ENCODE results near the gene MMS19.
A peak's percentile ranks its signal among the peaks of the same experiment; 100 is the strongest.

MMS19 gene

GRCh38 chr10:97525086-97525485, 26.9 kb upstream of the MMS19 start:
- no peak for DNase-seq

GRCh38 chr10:97522937-97523336, 24.7 kb upstream of the MMS19 start:
- DNase-seq, result no peak

DNA sequence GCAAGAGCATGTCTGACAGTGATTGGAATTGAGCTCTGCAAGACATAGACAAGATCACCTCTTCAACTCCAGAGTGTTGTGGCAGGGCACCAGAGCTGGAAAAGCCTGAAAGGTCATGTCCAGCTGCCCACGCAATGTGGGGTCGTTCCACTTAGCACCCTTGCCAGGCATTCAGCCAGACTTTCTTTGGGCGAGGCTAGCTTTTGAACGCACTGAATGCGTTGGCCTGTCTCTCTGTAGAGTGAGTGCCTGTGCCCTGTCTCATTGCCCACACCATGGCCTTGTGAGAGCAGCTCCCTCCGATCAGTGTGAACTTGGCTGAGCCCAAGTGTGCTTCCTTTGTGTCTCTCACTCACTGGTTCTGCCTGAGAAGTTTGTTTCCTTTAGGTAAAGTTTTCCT, 23.8 kb upstream of the MMS19 start:
- DNase-seq, result no peak

- DNase-seq, result no peak
These were observed 22.9 kb upstream of the MMS19 start for GRCh38 chr10:97520978-97521761.

DNA sequence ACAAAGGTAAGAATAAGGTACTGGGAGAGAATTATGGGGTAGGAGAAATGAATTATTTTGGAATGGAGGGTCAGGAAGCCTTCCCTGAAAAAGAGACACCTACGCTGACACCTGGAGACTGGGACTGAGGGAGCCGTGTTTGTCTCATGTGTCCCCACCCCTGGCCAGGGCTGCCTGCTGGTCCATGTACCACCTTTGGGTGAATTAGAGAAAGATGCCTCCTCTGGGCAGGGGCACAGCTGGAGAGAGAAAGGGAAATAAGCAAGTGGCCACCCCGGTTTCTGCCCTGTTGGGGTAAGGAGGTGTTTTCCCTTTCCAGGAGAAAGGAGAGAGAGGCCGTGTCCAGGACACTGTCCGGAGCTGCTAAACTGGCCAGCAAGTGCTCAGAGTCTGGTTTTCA, 22.3 kb upstream of the MMS19 start:
- DNase-seq, result no peak

DNA sequence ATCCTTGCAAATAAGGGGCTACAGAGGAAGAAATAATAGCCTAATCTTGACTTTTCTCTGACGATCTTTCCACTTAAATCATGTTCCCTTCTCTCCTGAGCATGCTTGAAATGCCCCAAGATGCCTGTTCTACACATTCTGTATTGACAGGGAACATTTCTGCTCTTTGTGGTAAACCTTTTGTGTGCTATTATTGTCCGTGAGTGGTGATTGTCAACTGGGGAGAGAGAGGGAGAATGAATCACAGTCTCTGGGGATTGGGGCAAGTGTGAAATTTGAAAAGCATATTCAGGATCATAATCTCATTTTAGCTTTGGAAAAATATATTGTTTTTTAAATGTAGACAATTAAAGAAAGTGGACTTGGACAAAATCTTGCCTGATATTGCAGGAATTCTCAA, 21.1 kb upstream of the MMS19 start:
- no peak for DNase-seq

DNA sequence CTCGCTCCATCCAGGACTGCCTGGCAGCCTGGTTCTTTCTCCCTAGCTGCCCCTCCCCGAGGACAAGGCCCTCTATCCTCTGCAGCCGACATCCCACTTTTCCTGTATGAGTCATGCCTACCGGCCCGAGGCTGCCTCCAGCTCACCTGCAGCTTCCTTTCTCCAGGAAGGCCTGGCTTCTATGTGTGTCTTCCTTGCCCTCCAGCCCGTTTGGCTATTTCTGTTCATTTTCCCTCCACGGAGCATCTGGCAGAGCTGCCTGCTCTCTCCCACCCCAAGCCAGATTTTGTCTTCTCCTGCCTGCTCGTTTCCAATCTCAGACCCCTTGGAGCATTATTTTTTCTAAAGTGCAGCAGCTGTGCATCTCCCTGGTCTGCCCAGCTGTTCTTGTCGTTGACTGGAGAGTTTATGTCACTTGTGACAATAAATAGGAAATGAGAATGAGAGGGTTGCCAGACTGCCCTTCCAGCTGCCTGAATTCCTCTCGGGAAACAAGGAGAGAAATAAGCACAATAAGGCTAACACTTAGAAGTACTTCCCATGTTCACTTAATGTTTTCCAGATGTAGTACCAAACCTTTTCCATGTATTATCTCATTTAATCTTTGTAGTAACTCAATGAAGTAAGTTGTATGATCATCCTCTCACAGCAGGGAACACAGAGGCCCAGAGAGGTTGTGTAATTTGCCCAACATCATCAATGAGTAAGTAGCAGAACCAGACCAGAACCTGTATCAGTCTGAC, 20.2 kb upstream of the MMS19 start:
- DNase-seq, result peak; percentile 68

- no peak for DNase-seq
These were observed 19.6 kb upstream of the MMS19 start for GRCh38 chr10:97517778-97518300.

DNA sequence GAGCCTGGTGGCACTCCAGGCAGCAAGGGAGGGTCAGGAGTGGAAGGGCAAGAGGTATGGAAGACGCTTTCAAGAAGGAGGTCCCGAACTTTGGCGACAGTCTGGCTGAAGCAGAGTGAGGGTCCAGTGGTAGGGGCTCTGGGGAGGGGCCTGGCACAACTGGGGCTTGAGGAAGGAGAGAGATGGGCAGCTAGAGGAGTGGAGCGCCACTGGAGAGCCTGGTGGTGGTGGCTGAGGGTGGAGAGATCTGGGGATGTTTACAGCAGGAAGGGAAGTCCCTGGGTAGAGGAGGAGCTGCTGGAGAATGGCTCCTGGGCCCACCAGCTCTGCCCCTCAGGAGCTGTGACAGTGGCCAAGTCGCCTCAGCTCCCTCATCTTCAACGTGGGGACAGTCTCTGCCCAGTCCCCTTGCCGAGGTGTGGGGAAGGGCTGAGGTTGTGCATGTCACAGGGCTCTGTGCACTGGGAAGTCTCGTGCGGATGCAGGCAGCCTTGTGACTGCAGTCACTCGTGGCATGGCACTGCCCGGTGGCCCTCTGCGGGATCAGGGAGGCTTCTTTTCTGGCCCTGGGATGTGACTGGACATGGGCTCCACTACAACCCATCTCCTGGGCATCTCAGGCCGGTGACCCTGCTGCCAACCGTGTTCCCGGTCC, 19.0 kb upstream of the MMS19 start:
- DNase-seq, result no peak

GRCh38 chr10:97515271-97515978, 17.2 kb upstream of the MMS19 start:
- DNase-seq, result no peak

DNA sequence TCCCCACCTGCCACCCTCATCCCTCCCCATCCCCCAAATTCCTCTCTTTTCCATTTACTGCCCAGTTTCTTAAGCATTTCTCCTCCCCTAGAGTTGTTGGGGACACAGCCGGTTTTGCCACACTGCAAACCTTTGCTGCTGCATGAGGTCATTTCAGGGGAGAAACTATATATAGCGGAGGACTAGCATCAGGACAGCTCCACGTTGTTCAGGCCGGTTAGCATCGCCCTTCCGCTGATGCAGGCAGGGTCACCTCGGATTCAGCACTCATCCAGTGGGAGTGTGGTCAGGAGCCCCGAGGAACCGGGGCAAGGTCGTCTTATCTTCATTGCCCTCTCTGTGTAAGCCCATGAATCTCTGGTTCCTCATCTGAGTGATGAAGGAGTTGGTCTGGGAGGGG, 16.1 kb upstream of the MMS19 start:
- DNase-seq, result no peak

GRCh38 chr10:97512993-97513392, 14.8 kb upstream of the MMS19 start:
- DNase-seq, result no peak

DNA sequence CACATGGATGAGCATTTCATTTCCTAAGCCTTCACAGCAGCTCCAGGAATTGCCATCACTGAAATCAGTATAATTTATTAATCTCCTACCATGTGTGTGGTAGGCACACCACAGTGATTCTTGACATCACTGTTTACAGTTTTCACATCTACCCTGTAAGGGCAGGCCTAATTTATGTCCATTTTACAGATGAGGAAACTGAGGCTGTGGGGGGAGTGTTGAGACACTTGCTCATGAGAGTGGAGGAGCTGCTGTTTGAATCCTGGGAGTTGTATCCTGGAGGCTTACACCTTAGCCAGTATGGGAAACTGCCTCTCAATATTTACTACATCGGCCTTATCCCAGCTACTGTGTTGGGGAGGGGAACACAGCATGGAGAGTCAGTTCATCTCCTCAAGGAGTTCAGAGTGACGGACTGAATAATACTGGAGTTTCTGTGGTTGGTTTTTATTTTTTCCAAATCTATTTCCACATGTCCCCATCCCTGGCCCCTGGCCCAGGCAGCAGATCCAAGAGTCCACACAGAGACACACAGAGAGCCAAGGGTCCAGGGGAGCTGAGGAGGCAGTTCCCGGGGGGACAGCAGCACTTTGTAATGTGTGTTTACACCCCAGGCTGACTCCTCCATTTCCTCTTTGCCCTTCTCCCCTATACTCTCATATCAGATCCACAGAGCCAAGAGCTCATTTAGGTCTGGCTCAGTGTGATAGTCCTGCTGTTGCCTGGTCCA, 13.7 kb upstream of the MMS19 start:
- no peak for DNase-seq

- DNase-seq, result no peak
These were observed 12.5 kb upstream of the MMS19 start for GRCh38 chr10:97510686-97511085.

GRCh38 chr10:97509120-97509680, 11.0 kb upstream of the MMS19 start:
- DNase-seq, result no peak

DNA sequence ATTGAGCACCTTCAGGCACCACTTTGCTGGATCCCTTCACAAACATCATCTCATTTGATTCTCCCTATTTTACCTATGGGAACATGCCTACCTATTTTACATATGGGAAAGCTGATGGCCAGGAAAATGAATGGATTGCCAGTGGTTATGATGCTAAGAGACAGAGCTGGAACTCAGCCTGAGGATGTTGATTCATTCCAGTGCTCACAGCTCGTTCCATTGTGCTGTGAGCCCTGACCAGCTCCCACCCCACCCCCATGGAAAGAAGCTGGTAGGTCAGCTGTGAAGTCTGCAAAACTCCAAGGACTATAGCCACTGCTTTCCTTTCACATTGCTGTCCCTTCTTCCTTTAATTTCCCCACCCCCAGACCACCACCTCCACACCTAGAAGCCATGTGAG, 10.1 kb upstream of the MMS19 start:
- DNase-seq, result no peak

- no peak for DNase-seq
These were observed 8.2 kb upstream of the MMS19 start for GRCh38 chr10:97506199-97506991.

DNA sequence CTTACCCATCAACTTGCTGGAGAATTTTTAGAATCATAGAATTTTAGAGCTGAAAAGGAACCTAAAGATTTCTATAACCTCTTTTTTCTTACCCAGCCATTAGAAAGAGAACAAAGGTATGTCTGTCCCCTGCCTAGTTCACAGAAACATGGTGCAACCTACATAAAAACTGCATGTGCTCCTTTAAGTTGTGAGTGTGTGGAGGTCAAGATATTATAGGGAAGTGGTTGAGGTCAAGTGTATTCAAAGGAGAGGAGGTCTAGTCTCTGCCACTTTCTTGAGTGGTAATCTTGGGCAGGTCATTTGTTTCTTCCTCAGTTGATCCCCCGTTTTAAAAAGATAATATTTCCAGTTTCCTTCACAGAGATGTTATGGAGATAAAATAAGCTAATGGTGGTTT, 6.9 kb upstream of the MMS19 start:
- no peak for DNase-seq

DNA sequence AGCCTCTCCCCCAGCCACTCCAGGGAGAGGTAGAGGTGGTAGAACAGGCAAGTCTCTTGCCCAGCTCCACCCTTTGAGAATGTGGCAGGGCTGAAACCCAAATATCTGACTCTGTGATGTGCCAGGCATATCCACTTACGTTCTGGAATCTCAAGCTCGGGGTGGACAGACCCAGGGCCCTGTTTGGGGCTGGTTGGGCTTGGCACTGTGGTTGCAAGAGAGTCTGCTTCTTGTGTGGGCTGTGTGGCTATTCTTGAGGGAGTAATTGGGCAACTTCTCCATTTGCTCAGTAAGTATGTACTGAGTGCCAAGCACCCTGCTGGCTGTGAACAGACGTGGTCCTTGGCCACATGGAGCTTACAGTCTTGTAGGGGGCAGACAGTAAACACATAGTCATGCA, 5.2 kb upstream of the MMS19 start:
- no peak for DNase-seq

GRCh38 chr10:97502916-97503315, 4.7 kb upstream of the MMS19 start:
- DNase-seq, result no peak

- no peak for DNase-seq
These were observed 2.0 kb upstream of the MMS19 start for GRCh38 chr10:97500297-97500575.

Data from NCI-H510A (cell line).